ENCODE results near the gene CAMTA1. TPM values are rescaled to one million over a fixed set of nuclear protein-coding genes. Genes with fewer than 3 reads are reported as not detected.

Gene CAMTA1
- polyA plus RNA-seq, 1 of the 3 experiments (the other 2 are of a cell fraction) = 63.1 TPM

DNA sequence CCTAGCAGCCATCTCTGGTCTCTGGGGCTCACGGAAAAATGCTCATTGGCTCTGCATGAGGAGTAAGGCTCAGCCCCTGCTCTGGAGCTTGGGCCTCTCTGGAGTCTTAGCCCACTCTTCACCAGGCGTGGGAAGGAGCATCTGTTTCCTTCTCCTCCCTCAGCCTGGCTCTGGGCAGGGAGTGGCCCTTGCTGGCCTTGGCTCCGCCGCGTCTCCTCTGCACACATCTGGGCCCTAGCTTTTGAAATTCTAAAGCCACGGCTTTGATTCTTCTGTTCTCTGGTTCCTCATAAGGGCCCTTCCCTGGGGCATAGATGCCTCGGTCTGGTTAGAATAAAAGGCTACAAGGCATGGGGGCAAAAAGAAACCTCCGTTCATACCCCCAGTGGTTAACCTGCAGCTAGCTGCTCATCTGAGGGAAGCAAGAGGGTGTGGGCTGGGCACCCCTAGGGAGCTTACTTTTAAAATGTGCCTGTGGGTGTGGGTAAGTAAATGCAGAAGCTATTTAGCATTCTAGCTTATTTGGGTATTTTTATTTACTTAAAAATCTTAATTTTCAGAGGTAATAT, 145.6 kb downstream of the CAMTA1 start:
- ChIA-PET POLR2A (no interaction called here), CTCF (no interaction called here)
- Histone ChIP-seq H3K36me3 (replicated peaks in 1 of 2; ENCODE audit: control insufficient read depth in 1 of 2, insufficient read depth in 2 of 2, low read length in 1 of 2) (no peaks in the 10 kb centered on the region), H3K9me2 (no peaks in the 10 kb centered on the region), H3K4me2 (no peak overlapping the region), H2AFZ (ENCODE audit: low read depth) (no peak overlapping the region), H4K20me1 (ENCODE audit: insufficient read depth) (no peaks in the 10 kb centered on the region), H3K27me3 (ENCODE audit: insufficient read depth) (no peaks in the 10 kb centered on the region; the same call in 1 of the 2 replicates), H3F3A (replicated peaks; ENCODE audit: insufficient read depth) (no peaks in the 10 kb centered on the region), H3K4me1 (ENCODE audit: control insufficient read depth in 1 of 2, insufficient read depth in 2 of 2, low read depth in 1 of 2, low read length in 1 of 2) (peaks cover 0 to 25% of the 10 kb centered on the region in 2 experiments; a peak in 2 of 4 replicates), H3K9ac (no peak overlapping the region), H3K4me3 (ENCODE audit: low read depth in 2 of 2, low read length in 1 of 2) (no peak overlapping the region), H3K9me3 (no peaks in the 10 kb centered on the region), H3K79me2 (ENCODE audit: insufficient read depth) (no peaks in the 10 kb centered on the region), H3K27ac (ENCODE audit: low read depth in 2 of 2, low read length in 1 of 2) (no peak overlapping the region)
- no peak for DNase-seq
- WGBS (ENCODE audit: low lambda C conversion rate) = 69% methylated on average over 8 of the region's 8 CpGs
- TF ChIP-seq SIN3A (IDR thresholded peaks at IDR 0.05; ENCODE audit: borderline replicate concordance, low read depth, low read length) (no peak), FOXM1 (IDR thresholded peaks at IDR 0.05; ENCODE audit: low read depth) (no peak), TEAD4 (IDR thresholded peaks at IDR 0.05; ENCODE audit: borderline replicate concordance, insufficient read depth) (no peak), POLR2AphosphoS5 (IDR thresholded peaks at IDR 0.05; ENCODE audit: low read depth, low read length) (no peak), MEF2A (IDR thresholded peaks at IDR 0.05; ENCODE audit: borderline replicate concordance, low read depth) (no peak), GABPA (IDR thresholded peaks at IDR 0.05; ENCODE audit: low read depth) (no peak), GATA2 (CRISPR knock-in tag; IDR thresholded peaks at IDR 0.05) (no peak), RXRA (IDR thresholded peaks at IDR 0.05; ENCODE audit: borderline replicate concordance, low read depth) (no peak)
- TF ChIP-seq, protein P1, sequence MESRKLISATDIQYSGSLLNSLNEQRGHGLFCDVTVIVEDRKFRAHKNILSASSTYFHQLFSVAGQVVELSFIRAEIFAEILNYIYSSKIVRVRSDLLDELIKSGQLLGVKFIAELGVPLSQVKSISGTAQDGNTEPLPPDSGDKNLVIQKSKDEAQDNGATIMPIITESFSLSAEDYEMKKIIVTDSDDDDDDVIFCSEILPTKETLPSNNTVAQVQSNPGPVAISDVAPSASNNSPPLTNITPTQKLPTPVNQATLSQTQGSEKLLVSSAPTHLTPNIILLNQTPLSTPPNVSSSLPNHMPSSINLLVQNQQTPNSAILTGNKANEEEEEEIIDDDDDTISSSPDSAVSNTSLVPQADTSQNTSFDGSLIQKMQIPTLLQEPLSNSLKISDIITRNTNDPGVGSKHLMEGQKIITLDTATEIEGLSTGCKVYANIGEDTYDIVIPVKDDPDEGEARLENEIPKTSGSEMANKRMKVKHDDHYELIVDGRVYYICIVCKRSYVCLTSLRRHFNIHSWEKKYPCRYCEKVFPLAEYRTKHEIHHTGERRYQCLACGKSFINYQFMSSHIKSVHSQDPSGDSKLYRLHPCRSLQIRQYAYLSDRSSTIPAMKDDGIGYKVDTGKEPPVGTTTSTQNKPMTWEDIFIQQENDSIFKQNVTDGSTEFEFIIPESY (IDR thresholded peaks at IDR 0.05; ENCODE audit: borderline replicate concordance, low read depth) = no peak
- TF ChIP-seq, protein P2, sequence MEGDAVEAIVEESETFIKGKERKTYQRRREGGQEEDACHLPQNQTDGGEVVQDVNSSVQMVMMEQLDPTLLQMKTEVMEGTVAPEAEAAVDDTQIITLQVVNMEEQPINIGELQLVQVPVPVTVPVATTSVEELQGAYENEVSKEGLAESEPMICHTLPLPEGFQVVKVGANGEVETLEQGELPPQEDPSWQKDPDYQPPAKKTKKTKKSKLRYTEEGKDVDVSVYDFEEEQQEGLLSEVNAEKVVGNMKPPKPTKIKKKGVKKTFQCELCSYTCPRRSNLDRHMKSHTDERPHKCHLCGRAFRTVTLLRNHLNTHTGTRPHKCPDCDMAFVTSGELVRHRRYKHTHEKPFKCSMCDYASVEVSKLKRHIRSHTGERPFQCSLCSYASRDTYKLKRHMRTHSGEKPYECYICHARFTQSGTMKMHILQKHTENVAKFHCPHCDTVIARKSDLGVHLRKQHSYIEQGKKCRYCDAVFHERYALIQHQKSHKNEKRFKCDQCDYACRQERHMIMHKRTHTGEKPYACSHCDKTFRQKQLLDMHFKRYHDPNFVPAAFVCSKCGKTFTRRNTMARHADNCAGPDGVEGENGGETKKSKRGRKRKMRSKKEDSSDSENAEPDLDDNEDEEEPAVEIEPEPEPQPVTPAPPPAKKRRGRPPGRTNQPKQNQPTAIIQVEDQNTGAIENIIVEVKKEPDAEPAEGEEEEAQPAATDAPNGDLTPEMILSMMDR (IDR thresholded peaks at IDR 0.05) = no peak
- TF ChIP-seq, protein P3, sequence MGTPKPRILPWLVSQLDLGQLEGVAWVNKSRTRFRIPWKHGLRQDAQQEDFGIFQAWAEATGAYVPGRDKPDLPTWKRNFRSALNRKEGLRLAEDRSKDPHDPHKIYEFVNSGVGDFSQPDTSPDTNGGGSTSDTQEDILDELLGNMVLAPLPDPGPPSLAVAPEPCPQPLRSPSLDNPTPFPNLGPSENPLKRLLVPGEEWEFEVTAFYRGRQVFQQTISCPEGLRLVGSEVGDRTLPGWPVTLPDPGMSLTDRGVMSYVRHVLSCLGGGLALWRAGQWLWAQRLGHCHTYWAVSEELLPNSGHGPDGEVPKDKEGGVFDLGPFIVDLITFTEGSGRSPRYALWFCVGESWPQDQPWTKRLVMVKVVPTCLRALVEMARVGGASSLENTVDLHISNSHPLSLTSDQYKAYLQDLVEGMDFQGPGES (IDR thresholded peaks at IDR 0.05; ENCODE audit: low read depth, low read length) = no peak
